Mammary epithelial cell (primary cell): ENCODE data around the gene HOXA7.

Experiments used
- CTCF ChIP-seq, 2 donors: IDR thresholded peaks in 1 of 2; conservative IDR thresholded peaks in 1 of 2; 2 replicates each; pipeline ENCODE4 v1.5.1; 2011 to 2012; ENCODE audit warnings: inconsistent platforms in 2 of 2, low read length in 2 of 2, mild to moderate bottlenecking in 2 of 2, control low read depth in 1 of 2, low read depth in 1 of 2; ENCODE audit not compliant: insufficient read depth in 1 of 2; ENCODE audit errors: extremely low read depth in 1 of 2
- EZH2 ChIP-seq: IDR thresholded peaks from 2 replicates; pipeline ENCODE4 v1.6.1; 2012; ENCODE audit warnings: low read length, inconsistent platforms, borderline replicate concordance

DNA sequence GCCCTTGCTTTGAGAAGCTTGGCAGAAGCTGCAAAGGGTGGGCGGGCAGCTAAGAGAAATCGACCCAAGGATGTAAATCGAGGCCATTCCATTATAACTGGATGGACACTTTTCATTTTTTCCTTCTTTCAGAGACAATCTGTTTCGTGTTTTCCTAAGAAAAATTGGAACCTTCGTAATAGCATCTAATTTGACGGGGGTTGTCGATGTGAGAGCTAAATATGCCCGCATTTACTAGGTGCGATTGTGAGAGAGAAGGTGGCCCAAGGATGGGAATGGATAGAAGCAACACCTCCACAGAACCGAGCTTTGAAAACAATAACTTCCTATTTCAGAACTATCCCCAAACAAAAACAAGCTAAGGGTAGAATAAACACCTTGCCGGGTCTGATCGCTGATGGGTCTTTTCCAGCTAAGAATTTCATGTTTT is 25.1 kb downstream of the HOXA7 start:
- TF ChIP-seq CTCF (conservative IDR thresholded peaks at IDR 0.05 in 1 of 2, IDR thresholded peaks at IDR 0.05 in 1 of 2; ENCODE audit: extremely low read depth in 1 of 2, insufficient read depth in 1 of 2, low read depth in 1 of 2, low read length in 2 of 2) (no peak), EZH2 (no peak)
